Stimulated activated CD8-positive, alpha-beta memory T cell treated with anti-CD3 and anti-CD28 coated beads, Interleukin-2, amount 100 ng/mL, for 48 hours (primary cell): ENCODE data around the gene RNPEPL1.
"Not testable (repeated sequence)": the region's sequence is repeated elsewhere in the genome, so short reads cannot be mapped to it uniquely, and the experiment has no call there.

ENCODE experiments used
- DNase-seq, 2 donors: peaks; one replicate each; pipeline ENCODE4 v3.0.0-alpha.2; 2020; ENCODE audit warnings: low read depth in 2 of 2

RNPEPL1 gene

GRCh38 chr2:240604939-240605716, 36.8 kb downstream of the RNPEPL1 start:
- DNase-seq: no peak

GRCh38 chr2:240605867-240606743, 37.8 kb downstream of the RNPEPL1 start:
- DNase-seq: no peak

- DNase-seq: no peak
These were observed 43.4 kb downstream of the RNPEPL1 start for GRCh38 chr2:240611601-240612210.

GRCh38 chr2:240613781-240614180, 45.5 kb downstream of the RNPEPL1 start:
- no peak for DNase-seq

- no peak for DNase-seq
These were observed 46.1 kb downstream of the RNPEPL1 start for GRCh38 chr2:240614391-240614790.

- DNase-seq: no peak
These were observed 47.1 kb downstream of the RNPEPL1 start for GRCh38 chr2:240615396-240615795.

GRCh38 chr2:240615820-240616547, 47.7 kb downstream of the RNPEPL1 start:
- no peak for DNase-seq

- not testable (repeated sequence) for DNase-seq
These were observed 48.8 kb downstream of the RNPEPL1 start for GRCh38 chr2:240616860-240617666.

GRCh38 chr2:240618776-240619175, 50.5 kb downstream of the RNPEPL1 start:
- DNase-seq: no peak

GRCh38 chr2:240619506-240620148, 51.3 kb downstream of the RNPEPL1 start:
- DNase-seq: no peak

GRCh38 chr2:240620149-240620731, 52.0 kb downstream of the RNPEPL1 start:
- DNase-seq: no peak

GRCh38 chr2:240620859-240621258, 52.6 kb downstream of the RNPEPL1 start:
- no peak for DNase-seq

GRCh38 chr2:240622060-240622411, 53.8 kb downstream of the RNPEPL1 start:
- no peak for DNase-seq

- DNase-seq: no peak
These were observed 54.4 kb downstream of the RNPEPL1 start for GRCh38 chr2:240622531-240623235.

- no peak for DNase-seq
These were observed 55.3 kb downstream of the RNPEPL1 start for GRCh38 chr2:240623531-240624010.

GRCh38 chr2:240624011-240624949, 56.0 kb downstream of the RNPEPL1 start:
- DNase-seq: no peak

- DNase-seq: peak; percentile 73 to 82
These were observed 56.8 kb downstream of the RNPEPL1 start, which contains the start of gene GPR35 for GRCh38 chr2:240624950-240625621. Gene GPR35, plus strand, starts transcription at chr2:240625480. Its CDS starts 4,473 bp downstream, at chr2:240629953.
